GM19238 (cell line): ENCODE measurements around the gene FAM131B.

ENCODE experiments used
- DNase-seq: peaks from one replicate; pipeline ENCODE4 v3.0.0; 2011; ENCODE audit warnings: low spot score; ENCODE audit not compliant: insufficient read length

FAM131B gene

GRCh38 chr7:143325240-143325639, 37.3 kb downstream of the FAM131B start:
- no peak for DNase-seq

DNA sequence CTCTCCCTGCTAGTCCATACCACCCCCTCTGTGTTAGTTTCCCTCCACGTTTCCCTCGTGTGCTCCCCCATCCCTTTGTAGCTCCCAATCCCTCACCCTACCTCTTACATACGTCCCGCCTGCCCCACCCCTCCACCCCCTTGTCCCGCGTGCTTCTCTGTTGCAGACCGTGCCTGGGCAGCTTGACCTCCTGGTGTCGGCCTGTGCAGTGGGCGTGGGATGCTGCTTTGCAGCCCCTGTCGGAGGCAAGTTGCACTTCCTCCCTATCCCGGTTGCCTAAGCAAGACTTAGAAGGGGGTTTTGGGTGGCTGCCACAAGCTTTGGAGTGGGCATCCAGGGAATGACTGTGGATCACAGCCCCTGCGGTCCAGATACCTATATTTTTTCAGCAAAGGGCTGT, 38.9 kb downstream of the FAM131B start:
- DNase-seq: no peak

DNA sequence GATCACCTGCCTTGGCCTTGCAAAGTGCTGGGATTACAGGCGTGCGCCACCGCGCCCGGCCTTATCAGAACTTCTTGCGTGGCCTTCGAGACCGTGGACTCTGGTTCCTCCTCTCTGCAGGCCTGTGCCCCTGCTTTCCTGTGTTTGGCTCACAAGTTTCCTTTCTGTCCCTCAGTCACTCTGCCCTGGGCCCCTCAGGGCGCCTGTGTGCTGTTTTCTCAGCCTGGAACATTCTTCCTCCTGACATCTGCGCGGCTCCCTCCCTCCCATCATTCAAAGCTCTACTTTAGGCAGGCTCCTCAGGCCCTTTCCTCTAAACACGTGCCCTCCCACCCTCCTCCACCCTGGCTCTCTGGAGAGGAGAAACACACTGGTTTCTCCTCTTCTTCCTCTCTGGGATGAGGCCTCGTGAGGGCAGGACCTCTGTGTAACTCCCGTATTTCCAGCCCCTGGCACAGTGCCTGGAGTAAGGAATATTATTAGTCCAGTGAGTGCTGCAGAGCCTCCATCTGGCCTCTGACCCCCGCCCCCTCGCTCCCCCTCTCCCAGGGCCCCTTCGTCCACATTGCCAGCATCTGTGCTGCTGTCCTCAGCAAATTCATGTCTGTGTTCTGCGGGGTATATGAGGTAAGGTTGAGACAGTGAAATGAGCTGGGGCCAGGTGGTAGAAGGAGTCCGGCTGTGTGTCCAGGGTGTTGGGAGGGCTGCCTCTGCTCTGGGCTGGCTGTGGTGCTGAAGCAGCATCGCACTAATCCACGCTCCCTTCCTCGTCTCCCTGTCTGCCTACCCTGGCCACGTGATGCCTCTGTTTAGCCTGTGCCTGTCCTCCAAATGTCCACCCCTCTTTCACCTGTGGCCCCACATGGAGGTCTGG, 39.5 kb downstream of the FAM131B start:
- DNase-seq: no peak

GRCh38 chr7:143321734-143322133, 40.8 kb downstream of the FAM131B start:
- DNase-seq: no peak

DNA sequence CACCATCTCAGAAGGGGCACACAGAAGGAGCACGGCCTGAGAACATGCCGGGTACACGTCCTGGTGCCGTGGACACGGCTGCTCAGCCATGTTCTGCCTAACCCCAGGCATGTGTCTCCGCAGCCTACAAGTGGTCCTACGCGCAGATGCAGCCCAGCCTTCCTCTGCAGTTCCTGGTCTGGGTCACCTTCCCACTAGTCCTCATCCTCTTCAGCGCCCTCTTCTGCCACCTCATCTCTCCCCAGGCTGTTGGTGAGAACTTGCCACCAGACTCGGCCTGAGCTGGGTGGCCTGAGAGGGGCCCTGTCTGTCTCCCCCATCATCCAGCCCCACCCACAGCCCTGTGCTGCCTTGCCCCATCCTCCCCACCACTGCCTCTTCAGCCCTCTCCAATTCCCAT, 41.3 kb downstream of the FAM131B start:
- no peak for DNase-seq

DNA sequence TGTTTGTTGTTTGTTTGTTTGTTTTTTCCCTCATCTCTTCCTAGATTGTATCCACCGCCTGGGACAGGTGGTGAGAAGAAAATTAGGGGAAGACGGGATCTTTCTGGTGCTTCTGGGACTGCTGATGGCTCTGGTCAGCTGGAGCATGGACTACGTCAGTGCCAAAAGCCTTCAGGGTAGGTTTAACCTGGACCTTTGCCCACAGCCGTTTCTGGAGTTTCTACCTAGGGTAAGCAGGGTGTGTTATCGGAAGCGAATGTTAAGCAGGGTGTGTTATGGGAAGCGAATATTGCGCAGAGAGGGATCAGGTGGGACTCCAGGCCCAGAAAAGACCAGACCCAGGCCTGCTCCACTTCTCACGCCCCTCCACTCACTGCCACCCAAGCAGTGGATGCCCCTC, 41.9 kb downstream of the FAM131B start:
- no peak for DNase-seq

- DNase-seq: no peak
These were observed 43.9 kb downstream of the FAM131B start for GRCh38 chr7:143318661-143319060.

GRCh38 chr7:143316492-143316891, 46.0 kb downstream of the FAM131B start:
- no peak for DNase-seq

GRCh38 chr7:143315776-143316175, 46.7 kb downstream of the FAM131B start, which contains the start of gene CLCN1:
CLCN1 (plus strand) TSS chr7:143316111; CDS start chr7:143316213, 102 bp downstream.
- no peak for DNase-seq

DNA sequence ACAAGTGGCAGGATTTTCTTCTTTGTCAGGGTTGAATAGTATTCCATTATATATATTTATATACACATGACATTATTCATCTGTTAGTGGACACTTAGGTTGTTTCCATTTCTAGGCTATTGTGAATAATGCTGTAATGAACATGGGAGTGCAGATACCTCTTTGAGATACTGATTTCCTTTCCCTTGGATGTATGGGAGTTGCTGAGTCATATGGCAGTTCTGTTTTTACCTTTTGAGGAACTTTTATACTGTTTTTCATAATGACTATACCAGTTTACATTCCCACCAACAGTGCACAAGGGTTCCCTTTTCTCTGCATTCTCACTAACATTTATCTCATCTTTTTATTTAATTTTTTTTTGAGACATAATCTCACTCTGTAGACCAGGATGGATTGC, 48.4 kb downstream of the FAM131B start:
- no peak for DNase-seq

- DNase-seq: no peak
These were observed 53.9 kb downstream of the FAM131B start for GRCh38 chr7:143308632-143309031.

DNA sequence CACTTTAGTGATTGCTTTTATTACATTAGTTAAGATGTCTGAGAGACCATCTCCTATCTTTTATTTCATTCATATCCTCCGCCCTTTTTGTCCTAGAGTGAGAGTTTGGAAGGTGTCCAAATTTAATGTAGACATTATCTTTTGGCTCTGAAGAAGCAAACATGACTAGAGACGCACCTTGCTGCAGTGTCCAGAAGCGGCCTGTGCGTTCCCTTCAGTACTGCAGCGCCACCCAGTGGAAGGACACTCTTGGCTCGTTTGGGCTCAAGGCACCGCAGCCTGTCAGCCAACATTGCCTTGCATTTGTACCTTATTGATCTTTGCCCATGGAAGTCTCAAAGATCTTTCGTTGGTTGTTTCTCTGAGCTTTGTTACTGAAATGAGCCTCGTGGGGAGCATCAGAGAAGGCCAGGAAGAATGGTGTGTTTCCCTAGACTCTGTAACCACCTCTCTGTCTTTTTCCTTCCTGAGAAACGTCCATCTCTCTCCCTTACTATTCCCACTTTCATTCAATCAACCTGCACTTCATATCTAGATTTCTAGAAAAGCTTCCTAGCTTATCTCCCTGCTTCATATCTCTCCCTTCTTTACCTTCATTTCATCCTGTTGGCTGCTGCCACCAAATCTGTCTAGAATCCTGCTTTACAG, 57.0 kb downstream of the FAM131B start:
- DNase-seq: no peak

DNA sequence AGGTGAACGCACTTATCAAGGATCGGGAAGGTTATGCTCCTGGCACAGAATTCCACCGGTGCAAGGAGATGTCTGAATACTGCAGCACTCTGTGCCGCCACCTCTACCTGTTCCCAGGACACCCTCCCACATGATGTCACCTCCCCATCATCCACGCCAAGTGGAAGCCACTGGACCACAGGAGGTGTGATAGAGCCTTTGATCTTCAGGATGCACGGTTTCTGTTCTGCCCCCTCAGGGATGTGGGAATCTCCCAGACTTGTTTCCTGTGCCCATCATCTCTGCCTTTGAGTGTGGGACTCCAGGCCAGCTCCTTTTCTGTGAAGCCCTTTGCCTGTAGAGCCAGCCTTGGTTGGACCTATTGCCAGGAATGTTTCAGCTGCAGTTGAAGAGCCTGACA, 57.6 kb downstream of the FAM131B start:
- no peak for DNase-seq

DNA sequence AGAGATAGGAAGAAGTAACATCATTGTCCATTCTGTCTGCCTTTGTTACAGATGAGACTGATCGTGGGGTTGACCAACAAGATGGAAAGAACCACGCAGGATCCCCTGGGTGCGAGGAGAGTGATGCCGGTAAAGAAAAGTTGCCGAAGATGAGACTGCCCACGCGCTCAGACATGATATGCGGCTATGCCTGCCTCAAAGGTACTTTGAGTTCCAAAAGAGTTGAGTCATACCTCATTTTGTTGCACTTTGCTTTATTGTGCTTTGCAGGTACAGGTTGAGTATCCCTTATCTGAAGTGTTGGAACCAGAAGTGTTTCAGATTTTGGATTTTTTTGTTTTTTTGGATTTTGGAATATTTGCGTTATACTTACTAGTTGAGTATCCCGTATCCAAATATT, 58.8 kb downstream of the FAM131B start:
- DNase-seq: no peak
